HCT116 (cell line): ENCODE measurements around the gene CBS.
"Not testable (repeated sequence)": the region's sequence is repeated elsewhere in the genome, so short reads cannot be mapped to it uniquely, and the experiment has no call there.

Experiments used
- POLR2A ChIP-seq: IDR thresholded peaks from 2 replicates; pipeline ENCODE4 v1.7.0; 2011; ENCODE audit warnings: borderline replicate concordance; ENCODE audit not compliant: insufficient read depth, insufficient read length; ENCODE audit errors: extremely low read depth
- POLR2AphosphoS5 ChIP-seq: IDR thresholded peaks from 2 replicates; pipeline ENCODE4 v1.6.1; 2011; ENCODE audit warnings: mild to moderate bottlenecking, low read depth, low read length, moderate library complexity
- TF ChIP-seq, protein P1 (sequence below), 3 experiments: fragments of 200-600 bp in 1 of 3; sonication (generic) in 1 of 3; IDR thresholded peaks in 2 of 3; conservative IDR thresholded peaks in 1 of 3; 2 replicates each; pipeline ENCODE4 v1.5.1; 2012 to 2017; ENCODE audit warnings: low read depth in 2 of 3, low read length in 2 of 3, antibody characterized with exemption in 1 of 3, borderline replicate concordance in 1 of 3, control low read depth in 1 of 3, mild to moderate bottlenecking in 1 of 3, mixed read lengths in 1 of 3, mixed run types in 1 of 3, moderate library complexity in 1 of 3; ENCODE audit not compliant: insufficient read depth in 1 of 3

DNA sequence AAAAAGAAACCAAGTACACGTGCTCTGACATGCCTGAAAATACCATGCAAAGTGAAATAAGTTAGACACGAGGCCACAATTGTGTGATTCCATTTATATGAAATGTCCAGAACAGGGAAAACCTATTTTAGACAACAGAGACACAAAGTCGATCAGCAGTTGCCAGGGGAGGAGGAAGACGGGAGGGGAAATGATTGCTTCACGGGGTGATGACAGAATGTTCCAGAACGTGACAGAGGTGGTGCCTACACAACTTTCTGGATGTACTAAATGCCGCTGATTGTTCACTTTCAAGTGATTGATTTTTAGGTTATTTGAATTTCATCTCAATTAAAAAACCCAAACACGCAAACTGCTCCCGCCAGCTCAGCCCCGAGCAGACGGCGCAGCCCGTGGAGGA, 22.5 kb downstream of the CBS start:
- TF ChIP-seq POLR2AphosphoS5, POLR2A: not testable (repeated sequence)
- TF ChIP-seq, protein P1, sequence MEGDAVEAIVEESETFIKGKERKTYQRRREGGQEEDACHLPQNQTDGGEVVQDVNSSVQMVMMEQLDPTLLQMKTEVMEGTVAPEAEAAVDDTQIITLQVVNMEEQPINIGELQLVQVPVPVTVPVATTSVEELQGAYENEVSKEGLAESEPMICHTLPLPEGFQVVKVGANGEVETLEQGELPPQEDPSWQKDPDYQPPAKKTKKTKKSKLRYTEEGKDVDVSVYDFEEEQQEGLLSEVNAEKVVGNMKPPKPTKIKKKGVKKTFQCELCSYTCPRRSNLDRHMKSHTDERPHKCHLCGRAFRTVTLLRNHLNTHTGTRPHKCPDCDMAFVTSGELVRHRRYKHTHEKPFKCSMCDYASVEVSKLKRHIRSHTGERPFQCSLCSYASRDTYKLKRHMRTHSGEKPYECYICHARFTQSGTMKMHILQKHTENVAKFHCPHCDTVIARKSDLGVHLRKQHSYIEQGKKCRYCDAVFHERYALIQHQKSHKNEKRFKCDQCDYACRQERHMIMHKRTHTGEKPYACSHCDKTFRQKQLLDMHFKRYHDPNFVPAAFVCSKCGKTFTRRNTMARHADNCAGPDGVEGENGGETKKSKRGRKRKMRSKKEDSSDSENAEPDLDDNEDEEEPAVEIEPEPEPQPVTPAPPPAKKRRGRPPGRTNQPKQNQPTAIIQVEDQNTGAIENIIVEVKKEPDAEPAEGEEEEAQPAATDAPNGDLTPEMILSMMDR (IDR thresholded peaks at IDR 0.05 in 2 of 3, conservative IDR thresholded peaks at IDR 0.05 in 1 of 3; ENCODE audit: borderline replicate concordance in 1 of 3, insufficient read depth in 1 of 3, low read depth in 2 of 3, low read length in 2 of 3): not testable (repeated sequence)
